GM10847 (cell line): ENCODE results near the gene MAP1B.

Experiments
- POLR2A ChIP-seq: IDR thresholded peaks from 2 replicates; pipeline ENCODE4 v1.6.1; 2011; ENCODE audit not compliant: insufficient read length; ENCODE audit errors: extremely low read depth

MAP1B gene

GRCh38 chr5:72234265-72234700 is 127.0 kb downstream of the MAP1B start:
- TF ChIP-seq POLR2A, result no peak

GRCh38 chr5:72234868-72235267 is 127.6 kb downstream of the MAP1B start:
- TF ChIP-seq POLR2A, result no peak

DNA sequence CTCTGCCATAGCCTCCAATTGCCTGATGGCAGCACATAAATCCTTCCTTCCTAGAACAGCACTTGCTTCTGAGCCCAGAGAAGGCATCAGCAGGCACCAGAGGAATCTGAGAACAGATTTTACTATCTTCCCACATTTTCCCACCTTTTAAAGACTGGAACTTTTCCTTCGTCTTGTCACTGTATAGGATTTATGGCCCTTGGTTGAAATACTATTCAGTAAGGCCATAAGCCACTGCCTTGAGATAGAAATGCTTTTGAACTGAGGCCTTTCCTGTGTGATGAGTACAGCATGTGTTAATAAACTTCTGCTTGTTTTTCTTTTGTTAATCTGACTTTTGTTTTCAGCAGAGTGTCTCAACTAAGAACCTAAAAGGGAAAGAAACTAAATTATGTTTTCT is 128.4 kb downstream of the MAP1B start:
- TF ChIP-seq POLR2A, result no peak

GRCh38 chr5:72237415-72237814 is 130.1 kb downstream of the MAP1B start:
- no peak for TF ChIP-seq POLR2A

GRCh38 chr5:72237879-72238278 is 130.6 kb downstream of the MAP1B start:
- no peak for TF ChIP-seq POLR2A

GRCh38 chr5:72238712-72239445 is 131.6 kb downstream of the MAP1B start:
- no peak for TF ChIP-seq POLR2A

DNA sequence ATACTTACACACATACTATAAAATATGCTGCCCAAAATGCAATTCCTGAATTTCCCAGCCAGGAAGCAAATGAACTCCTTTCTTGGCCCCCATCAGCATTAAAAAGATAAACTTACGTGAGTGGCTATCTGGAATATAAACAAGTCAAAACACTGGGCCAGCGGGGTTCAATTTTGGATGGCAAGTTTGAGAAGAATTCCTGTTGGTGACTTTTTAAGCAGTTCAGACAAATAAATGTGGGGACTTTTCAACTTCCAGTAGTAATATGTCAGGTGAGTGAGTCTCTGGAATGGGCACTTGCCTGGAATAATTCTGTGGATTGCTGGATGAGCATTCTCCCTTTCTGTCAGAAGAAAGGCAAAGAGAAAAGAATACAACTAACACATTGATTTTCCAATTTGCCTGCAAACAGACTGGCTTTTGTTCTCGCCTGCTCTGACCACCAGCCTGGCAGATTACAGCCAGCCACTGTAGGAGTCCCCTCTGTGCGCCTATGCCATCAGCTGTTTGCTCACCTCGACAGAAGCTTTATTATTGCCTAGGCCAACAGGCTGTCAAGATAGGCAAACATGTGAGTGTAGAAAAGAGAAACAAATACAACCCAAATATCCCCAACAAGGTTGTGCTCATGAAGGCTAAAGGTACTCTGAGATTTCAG is 134.2 kb downstream of the MAP1B start:
- TF ChIP-seq POLR2A, result no peak

DNA sequence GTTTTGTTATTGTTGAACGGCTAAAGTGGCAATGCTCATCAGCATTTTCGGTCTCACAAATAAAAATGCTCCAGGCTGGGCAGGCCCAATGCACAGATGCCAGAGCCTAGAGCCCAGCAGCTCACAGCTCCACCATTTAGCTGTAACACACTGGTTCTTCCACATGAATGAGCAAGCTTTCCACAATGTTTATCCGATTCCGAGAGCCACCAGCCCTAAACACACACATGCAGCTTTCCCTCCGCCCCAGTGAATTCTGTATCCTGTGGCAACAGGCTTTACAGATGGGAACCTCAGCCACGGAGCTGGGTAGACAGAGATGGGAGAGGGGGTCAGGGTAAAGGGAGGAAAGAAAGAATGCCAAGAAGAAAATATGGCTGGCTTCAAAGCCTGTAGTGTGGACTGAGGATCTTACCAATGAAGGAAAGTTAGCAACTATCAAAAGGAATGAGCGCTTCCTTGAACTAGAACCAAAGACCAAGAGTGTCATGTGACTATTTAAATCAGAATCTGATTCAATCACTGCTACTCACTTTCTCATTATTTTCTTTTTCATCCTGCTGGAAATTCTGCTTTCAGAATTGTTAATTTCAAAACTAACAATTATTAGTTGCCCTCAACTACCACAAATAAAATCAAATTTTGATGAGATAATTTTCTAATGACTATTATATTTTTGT is 135.7 kb downstream of the MAP1B start:
- no peak for TF ChIP-seq POLR2A

GRCh38 chr5:72243706-72244105 is 136.4 kb downstream of the MAP1B start:
- TF ChIP-seq POLR2A, result no peak

GRCh38 chr5:72244862-72245371 is 137.6 kb downstream of the MAP1B start:
- TF ChIP-seq POLR2A, result no peak

DNA sequence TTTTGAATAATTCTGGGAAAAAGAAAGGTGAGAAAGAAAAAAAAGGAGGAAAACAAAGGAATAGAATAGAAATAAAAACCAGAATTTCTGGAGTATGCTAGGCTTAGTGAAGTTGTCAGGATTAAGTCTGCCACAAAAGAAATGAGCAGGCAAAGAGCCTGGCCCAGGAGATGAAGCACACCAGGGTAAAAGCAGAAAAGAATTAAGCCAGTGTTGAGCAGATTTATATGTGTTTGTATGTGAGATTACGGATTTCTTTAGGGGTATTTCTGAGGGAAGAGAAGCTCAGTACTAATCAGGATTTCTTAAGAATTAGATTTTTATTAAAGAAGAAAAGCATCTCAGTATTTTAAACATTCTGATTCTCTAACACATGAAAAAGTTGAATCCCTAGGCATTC is 138.3 kb downstream of the MAP1B start:
- no peak for TF ChIP-seq POLR2A

- TF ChIP-seq POLR2A, result no peak
Measured at GRCh38 chr5:72245951-72246532, 138.8 kb downstream of the MAP1B start.

GRCh38 chr5:72246954-72247442 is 139.7 kb downstream of the MAP1B start:
- no peak for TF ChIP-seq POLR2A

DNA sequence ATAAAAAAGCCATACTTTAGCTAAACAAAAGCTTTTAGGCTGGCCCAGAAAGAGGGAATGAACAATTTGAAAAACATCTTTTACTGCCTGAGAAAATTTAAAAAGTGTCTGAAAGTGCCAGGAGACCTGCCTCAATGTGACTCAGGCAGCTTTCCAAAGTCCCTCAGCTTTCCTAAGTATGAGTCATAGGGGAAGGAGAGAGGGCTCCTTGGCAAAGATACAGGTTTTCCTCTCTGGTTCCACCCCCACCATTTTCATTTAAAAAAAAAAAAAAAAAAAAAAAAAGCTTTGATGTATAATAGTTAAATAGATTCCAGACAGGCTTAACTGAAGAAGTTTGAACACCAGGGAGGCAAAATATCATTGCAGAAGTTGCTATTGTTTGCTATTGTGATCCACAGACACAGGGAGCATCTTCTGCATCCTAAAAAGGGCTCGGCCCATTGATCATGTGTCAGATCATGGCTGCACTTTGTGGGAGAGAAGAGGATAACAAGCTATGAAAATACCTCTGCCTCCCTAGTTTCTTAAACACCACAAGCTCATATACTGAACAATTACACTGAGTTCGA is 141.2 kb downstream of the MAP1B start:
- no peak for TF ChIP-seq POLR2A

DNA sequence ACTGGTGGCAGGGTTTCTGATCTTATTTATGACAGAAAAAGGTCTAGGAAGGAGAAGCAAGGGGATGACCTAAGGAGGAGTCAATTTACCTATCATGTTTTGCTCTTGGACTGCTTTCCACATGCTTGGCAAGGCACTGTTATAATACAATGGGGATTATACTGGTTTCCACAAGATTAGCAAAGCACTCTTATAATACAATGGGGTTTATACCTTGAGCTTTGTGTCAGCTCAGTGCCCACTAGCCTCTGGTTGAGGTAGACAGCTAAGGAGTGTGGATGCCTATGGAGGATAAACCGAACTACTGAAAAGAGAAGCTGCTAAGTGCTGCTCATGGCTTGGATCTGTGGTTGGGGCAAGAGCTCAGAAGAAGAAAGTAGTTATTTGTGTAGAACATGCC is 144.1 kb downstream of the MAP1B start:
- no peak for TF ChIP-seq POLR2A
